CMK (cell line): Measurements from ENCODE around the gene PAPSS1.
"Not testable (repeated sequence)": the region's sequence is repeated elsewhere in the genome, so short reads cannot be mapped to it uniquely, and the experiment has no call there.

Experiments
- DNase-seq: peaks from one replicate; pipeline ENCODE4 v3.0.0-alpha.2; 2010; ENCODE audit warnings: low read depth

Gene PAPSS1

GRCh38 chr4:107689912-107690587, 30.0 kb downstream of the PAPSS1 start:
- DNase-seq, result no peak

GRCh38 chr4:107688421-107688820, 31.6 kb downstream of the PAPSS1 start:
- no peak for DNase-seq

GRCh38 chr4:107685740-107686139, 34.3 kb downstream of the PAPSS1 start:
- no peak for DNase-seq

DNA sequence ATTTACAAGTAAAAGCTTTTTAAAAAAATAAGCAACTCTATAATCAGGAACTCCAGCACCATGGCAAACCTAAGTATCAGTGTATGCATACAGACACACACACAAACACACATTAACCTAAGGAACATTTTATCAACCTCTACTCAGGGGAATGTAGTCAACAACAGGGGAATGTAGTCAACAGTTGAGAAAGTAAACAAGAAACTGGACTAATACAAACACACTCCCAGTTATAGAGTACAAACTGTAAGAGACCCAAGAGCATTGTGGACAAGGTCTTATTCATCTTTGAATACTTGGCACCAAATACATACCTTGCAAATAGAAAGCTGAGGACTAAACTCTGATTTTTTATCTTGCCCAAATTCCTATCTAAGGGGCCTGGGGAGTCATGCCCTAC, 36.2 kb downstream of the PAPSS1 start:
- DNase-seq, result no peak

- DNase-seq, result no peak
Measured at GRCh38 chr4:107682306-107682705, 37.7 kb downstream of the PAPSS1 start.

DNA sequence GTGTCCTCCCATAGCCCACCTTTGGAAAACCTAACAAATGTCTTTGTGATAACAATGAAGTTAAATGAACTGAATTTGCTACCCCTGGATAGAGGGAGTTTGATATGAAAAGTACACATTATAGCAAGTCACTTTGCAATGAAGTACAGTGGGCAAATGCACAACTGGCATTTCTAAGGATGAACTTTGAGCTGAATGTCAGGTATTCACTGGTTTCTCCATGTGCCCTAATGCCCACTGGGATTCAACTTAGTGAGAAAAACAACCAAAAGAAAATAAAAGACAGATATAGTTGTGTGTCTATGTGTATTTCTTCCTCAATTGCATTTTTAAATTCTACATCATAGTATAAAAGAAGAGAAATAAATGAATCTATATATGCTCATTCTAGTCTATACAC, 51.0 kb downstream of the PAPSS1 start:
- DNase-seq, result no peak

GRCh38 chr4:107666134-107666533, 53.9 kb downstream of the PAPSS1 start:
- DNase-seq, result no peak

DNA sequence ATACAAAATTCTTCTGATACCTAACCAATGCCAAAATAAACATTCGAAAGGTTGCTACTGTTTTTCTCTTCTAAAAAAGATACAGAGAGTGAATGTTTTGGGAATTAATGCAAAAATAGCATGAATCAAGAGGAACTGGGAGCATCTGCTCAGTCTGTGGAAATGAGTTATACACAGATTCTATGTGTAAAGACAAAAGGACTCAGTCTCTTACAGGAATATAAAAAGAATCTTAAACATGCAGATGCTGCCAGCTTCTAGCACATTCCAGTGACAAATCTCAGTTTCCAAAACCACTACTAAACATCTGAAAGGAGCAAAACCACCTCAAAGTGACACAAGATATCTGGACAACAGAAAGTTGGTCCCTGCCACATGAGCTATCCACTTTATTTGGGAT, 55.0 kb downstream of the PAPSS1 start:
- no peak for DNase-seq

GRCh38 chr4:107658400-107659336, 61.4 kb downstream of the PAPSS1 start:
- no peak for DNase-seq

GRCh38 chr4:107655289-107655688, 64.7 kb downstream of the PAPSS1 start:
- DNase-seq, result no peak

GRCh38 chr4:107654694-107655093, 65.3 kb downstream of the PAPSS1 start:
- no peak for DNase-seq

- DNase-seq, result not testable (repeated sequence)
Measured at GRCh38 chr4:107651408-107651807, 68.6 kb downstream of the PAPSS1 start.

GRCh38 chr4:107650251-107650650, 69.8 kb downstream of the PAPSS1 start:
- no peak for DNase-seq

- DNase-seq, result no peak
Measured at GRCh38 chr4:107648178-107648991, 71.6 kb downstream of the PAPSS1 start.

GRCh38 chr4:107647591-107647990, 72.4 kb downstream of the PAPSS1 start:
- no peak for DNase-seq

- no peak for DNase-seq
Measured at GRCh38 chr4:107645604-107646003, 74.4 kb downstream of the PAPSS1 start.

DNA sequence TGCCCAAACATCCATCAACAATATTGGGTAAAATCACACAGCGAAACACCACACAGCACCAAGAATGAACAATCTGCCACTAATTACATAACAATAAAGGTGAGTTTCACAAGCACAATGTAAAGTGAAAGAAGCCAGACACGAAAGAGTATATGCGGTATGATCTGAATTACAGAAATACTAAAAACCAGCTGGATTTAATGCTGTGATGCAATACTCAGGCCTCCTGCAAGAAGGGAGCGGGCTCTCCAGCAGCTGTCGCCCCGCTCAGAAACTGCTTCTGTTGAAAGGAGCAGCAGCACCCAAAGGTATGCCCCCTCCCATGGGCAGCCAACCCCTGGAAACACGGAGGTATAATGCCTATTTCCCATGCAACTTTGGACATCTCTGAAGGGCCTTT, 77.0 kb downstream of the PAPSS1 start:
- no peak for DNase-seq

DNA sequence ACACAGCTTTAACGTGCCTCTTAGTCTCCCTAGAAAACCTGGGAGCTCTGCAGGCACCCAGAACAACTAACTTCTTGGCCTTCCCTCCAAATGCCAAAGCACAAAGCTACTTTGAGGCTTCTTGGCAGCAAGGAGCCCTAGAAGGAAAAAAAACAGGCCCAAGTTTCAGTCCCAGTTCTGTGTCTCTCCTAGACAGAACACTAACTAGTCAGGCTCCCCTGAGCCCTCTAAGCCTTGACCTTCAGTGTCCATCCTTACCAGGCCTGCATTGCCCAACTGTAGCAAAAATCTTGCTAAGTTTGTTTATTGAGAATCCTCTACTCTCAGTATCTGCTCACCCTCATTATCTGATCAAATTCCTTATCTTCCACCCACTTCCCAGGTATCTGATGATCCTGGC, 79.2 kb downstream of the PAPSS1 start:
- no peak for DNase-seq

DNA sequence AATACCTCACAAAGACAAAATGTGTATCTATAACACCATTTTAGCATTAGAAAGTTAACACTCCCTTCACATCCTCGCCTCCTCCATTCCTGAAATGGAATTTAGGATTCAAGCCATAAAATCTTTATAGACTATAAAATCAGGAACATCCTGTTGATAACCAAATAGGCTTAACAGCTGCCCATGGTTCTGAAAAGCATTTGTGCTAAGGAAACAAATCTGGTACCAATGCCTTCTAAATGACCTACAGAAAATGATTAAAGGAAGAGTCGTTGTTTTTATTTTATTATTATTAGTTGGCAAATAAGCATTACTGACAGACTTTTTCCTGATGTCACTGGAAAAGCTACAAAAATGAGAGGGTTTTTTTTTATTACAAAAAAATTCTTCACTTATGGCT, 79.8 kb downstream of the PAPSS1 start:
- DNase-seq, result no peak

DNA sequence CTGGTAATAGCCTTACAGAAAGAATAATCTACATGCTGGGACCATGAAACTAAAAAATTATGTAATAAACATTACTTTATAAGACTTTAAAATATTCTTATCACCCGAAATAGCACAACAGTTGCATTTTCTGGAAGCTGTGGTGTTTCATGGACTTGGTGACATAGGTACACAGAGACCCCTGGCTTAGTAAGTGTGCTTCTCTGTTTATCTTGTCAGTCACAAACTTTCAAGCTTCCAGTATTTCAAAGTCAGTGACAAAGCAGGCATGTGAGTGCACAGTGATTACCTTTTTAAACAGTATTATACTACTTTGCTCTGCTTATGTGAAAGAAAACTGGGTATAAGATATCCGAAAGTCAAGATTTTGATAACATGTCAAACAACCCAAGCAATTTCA, 84.3 kb downstream of the PAPSS1 start:
- DNase-seq, result no peak

GRCh38 chr4:107631560-107631959, 88.5 kb downstream of the PAPSS1 start:
- no peak for DNase-seq

- peak; percentile 58 for DNase-seq
Measured at GRCh38 chr4:107630185-107630705, 89.8 kb downstream of the PAPSS1 start.
